ENCODE results near the gene TENM4. TPM values are rescaled to one million over a fixed set of nuclear protein-coding genes. Genes with fewer than 3 reads are reported as not detected.

The TENM4 gene
- total RNA-seq, 2 donors from 2014 or later = 2.6 to 6.8 TPM

DNA sequence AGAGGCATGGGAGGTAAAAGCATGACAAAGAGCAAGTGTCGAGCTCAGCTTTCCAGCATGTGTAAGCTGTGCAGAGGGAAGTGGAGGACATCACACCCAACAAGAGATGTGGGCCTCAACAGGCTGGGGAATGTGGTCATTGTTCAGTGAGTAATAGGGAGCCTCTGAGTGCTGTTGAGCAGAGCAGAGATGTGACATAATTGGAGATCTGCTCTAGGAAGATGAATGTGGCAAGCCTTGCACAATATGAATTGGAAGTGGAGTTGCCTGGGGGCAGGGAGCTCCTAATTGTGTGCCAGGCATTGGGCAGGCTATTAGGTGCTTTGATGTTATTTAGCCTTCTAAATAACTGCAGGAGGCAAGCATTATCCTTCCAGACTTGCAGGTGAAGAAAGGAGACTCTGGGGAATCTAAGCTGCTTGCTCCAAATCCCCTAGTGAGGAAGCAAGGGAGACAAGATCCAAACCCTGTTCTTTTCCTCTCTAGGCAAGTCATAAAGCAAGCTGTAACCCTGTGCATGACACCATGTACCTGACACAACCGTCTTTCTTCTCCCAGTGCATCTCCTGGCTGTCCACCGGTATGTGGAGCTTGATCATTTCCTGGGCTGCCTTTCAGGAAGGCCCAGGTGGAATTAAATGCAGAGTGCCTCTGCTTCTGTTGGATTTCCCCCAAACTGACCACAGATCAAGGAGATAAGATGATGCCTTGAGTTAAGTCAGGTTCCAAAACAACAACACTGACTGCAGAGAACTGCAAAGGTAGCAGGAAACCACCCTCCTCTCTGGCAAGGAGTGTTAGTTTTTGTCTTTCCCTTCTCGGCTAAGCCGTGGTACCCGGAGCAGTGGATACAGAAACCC, 221.4 kb downstream of the TENM4 start:
- Histone ChIP-seq H3K9me3 (no peaks in the 10 kb centered on the region), H3K27me3 (replicated peaks; ENCODE audit: insufficient read depth) (no peaks in the 10 kb centered on the region), H3K36me3 (no peaks in the 10 kb centered on the region), H3K4me3 (no peak overlapping the region), H3K4me1 (replicated peaks) (no peaks in the 10 kb centered on the region), H3K27ac (no peak overlapping the region)
- DNase-seq (ENCODE audit: low spot score) = no peak
- 53% methylated on average over 6 of the region's 6 CpGs for WGBS
- no peak for TF ChIP-seq POLR2A (IDR thresholded peaks at IDR 0.05)
- no peak for TF ChIP-seq POLR2AphosphoS5 (IDR thresholded peaks at IDR 0.05)
- TF ChIP-seq, protein P1, sequence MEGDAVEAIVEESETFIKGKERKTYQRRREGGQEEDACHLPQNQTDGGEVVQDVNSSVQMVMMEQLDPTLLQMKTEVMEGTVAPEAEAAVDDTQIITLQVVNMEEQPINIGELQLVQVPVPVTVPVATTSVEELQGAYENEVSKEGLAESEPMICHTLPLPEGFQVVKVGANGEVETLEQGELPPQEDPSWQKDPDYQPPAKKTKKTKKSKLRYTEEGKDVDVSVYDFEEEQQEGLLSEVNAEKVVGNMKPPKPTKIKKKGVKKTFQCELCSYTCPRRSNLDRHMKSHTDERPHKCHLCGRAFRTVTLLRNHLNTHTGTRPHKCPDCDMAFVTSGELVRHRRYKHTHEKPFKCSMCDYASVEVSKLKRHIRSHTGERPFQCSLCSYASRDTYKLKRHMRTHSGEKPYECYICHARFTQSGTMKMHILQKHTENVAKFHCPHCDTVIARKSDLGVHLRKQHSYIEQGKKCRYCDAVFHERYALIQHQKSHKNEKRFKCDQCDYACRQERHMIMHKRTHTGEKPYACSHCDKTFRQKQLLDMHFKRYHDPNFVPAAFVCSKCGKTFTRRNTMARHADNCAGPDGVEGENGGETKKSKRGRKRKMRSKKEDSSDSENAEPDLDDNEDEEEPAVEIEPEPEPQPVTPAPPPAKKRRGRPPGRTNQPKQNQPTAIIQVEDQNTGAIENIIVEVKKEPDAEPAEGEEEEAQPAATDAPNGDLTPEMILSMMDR (IDR thresholded peaks at IDR 0.05) = no peak
- intact Hi-C loops (cut with DNase I) = no loop called here

DNA sequence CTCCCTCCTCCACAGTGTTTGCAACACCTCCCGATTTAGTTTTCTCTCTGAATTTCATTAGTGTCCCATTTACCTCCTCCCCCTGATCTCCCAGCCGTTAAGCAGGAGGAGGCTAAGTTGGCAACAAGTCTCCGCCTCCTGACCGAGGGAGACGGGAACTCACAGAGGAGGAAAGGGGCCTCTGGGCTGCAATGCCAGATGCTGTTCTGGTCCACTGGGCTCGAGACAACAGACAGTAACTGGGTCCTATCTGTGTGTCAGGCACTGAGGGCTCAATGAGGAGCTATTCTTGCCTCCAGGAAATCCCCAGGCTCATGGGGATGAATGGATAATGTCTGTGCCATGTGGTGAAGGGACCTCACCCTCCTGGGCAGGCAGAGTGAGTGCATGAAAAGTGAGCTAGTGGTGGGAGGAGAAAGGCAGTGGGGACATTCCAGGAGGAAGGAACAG, 228.1 kb downstream of the TENM4 start:
- intact Hi-C loops (cut with DNase I) = no loop called here
- H3K4me1 ChIP-seq (replicated peaks) = no peaks in the 10 kb centered on the region
- H3K4me3 ChIP-seq = no peak overlapping the region
- TF ChIP-seq POLR2A (IDR thresholded peaks at IDR 0.05) = no peak
- no peak for TF ChIP-seq POLR2AphosphoS5 (IDR thresholded peaks at IDR 0.05)
- TF ChIP-seq, protein P1 (IDR thresholded peaks at IDR 0.05) = no peak
- 50% methylated on average over 6 of the region's 6 CpGs for WGBS
- DNase-seq (ENCODE audit: low spot score) = no peak
- H3K36me3 ChIP-seq = no peaks in the 10 kb centered on the region
- H3K27ac ChIP-seq = no peak overlapping the region
- no peaks in the 10 kb centered on the region for H3K27me3 ChIP-seq (replicated peaks; ENCODE audit: insufficient read depth)
- no peaks in the 10 kb centered on the region for H3K9me3 ChIP-seq

DNA sequence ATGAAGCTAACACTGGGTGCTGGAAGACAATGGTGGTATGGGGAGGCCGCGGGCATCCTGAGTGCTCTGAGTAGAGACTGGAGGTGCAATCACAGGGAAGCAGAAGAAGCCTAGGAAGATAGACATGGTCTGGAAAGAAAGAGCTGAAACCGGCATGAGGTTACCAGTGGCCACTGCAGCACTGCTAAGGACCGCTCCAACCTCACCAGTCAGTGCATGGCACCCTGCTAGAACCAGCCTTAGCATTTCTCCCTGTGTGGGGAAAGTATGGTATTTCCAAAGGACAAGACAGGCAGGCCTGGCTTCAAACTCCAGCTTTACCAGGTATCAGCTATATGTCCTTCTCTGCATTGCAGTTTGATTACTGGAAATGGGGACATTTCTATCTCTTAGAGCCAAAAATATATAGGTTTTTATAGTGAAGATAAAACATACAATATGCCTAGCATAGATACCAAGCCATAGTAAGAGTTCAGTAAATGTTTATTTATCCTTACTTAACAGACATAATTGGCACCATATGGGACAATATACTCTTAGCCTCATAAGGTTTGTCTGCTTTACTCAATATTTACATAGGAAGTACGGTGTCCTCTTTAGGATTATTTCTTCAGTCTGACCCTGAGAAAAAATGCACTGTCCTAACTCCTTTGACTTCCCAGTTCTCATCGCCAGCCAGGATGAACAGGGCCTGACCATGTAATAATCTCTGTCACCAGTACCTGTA, 231.1 kb downstream of the TENM4 start:
- WGBS = 78% methylated on average over 6 of the region's 6 CpGs
- Histone ChIP-seq H3K27ac (no peak overlapping the region), H3K9me3 (no peaks in the 10 kb centered on the region), H3K4me1 (replicated peaks) (no peaks in the 10 kb centered on the region), H3K36me3 (no peaks in the 10 kb centered on the region), H3K27me3 (replicated peaks; ENCODE audit: insufficient read depth) (no peaks in the 10 kb centered on the region), H3K4me3 (no peak overlapping the region)
- DNase-seq (ENCODE audit: low spot score) = no peak
- intact Hi-C loops (cut with DNase I) = no loop called here
- TF ChIP-seq POLR2A (IDR thresholded peaks at IDR 0.05) (no peak), POLR2AphosphoS5 (IDR thresholded peaks at IDR 0.05) (no peak)
- TF ChIP-seq, protein P1 (IDR thresholded peaks at IDR 0.05) = no peak

DNA sequence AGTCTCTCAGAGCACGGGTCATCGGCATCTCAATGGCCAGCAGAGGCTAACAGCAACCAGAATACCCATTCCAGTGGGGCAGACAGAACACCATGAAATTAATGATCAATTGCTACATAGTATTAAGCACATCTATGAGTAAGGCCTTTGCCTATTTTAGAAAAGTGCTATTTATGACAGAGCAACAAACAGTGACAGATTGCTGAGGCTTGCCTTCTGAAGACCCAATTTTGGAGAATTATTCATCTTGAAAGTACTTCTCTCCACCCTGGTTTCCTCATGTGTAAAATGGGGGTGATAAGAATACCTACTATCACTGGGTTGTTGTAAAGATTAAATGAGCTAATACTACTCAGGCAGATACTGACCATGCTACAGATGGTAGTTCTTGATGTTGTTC, 232.7 kb downstream of the TENM4 start:
- H3K4me3 ChIP-seq = no peak overlapping the region
- H3K36me3 ChIP-seq = no peaks in the 10 kb centered on the region
- no peaks in the 10 kb centered on the region for H3K27me3 ChIP-seq (replicated peaks; ENCODE audit: insufficient read depth)
- intact Hi-C loops (cut with DNase I) = no loop called here
- DNase-seq (ENCODE audit: low spot score) = no peak
- TF ChIP-seq, protein P1 (IDR thresholded peaks at IDR 0.05) = no peak
- TF ChIP-seq POLR2A (IDR thresholded peaks at IDR 0.05) (no peak), POLR2AphosphoS5 (IDR thresholded peaks at IDR 0.05) (no peak)
- no peaks in the 10 kb centered on the region for H3K4me1 ChIP-seq (replicated peaks)
- WGBS = 95% methylated on average over 2 of the region's 2 CpGs
- H3K9me3 ChIP-seq = no peaks in the 10 kb centered on the region
- H3K27ac ChIP-seq = no peak overlapping the region
